HepG2 (cell line): ENCODE results near the gene PPP4C. TPM values are rescaled to one million over a fixed set of nuclear protein-coding genes. Genes with fewer than 3 reads are reported as not detected.
A peak's percentile ranks its signal among the peaks of the same experiment; 100 is the strongest.

Experiments used
- CENPX ChIP-seq: sonication (generic); formaldehyde crosslinking; IDR thresholded peaks from 2 replicates; pipeline ENCODE4 v1.9.0; 2021; ENCODE audit warnings: mild to moderate bottlenecking, missing genetic modification reagents, moderate library complexity
- GFI1 ChIP-seq: sonication (generic); formaldehyde crosslinking; IDR thresholded peaks from 2 replicates; pipeline ENCODE4 v1.5.0; 2020; ENCODE audit warnings: missing genetic modification reagents, mild to moderate bottlenecking, borderline replicate concordance
- HMG20A ChIP-seq: IDR thresholded peaks from 2 replicates; pipeline ENCODE4 v1.6.1; 2016; ENCODE audit warnings: borderline replicate concordance
- HNRNPK ChIP-seq: fragments of 200-400 bp; formaldehyde crosslinking; IDR thresholded peaks from 2 replicates; pipeline ENCODE4 v1.6.1; 2018; ENCODE audit warnings: low read length, low read depth, moderate library complexity, mild to moderate bottlenecking; ENCODE audit not compliant: poor library complexity, severe bottlenecking
- MBD4 ChIP-seq: IDR thresholded peaks from 2 replicates; pipeline ENCODE4 v1.6.1; 2012; ENCODE audit warnings: low read length, inconsistent platforms, borderline replicate concordance
- NAIF1 ChIP-seq: sonication (generic); formaldehyde crosslinking; IDR thresholded peaks from 2 replicates; pipeline ENCODE4 v1.5.0; 2020; ENCODE audit warnings: mild to moderate bottlenecking, missing genetic modification reagents, borderline replicate concordance
- RBAK ChIP-seq: sonication (generic); formaldehyde crosslinking; IDR thresholded peaks from 2 replicates; pipeline ENCODE4 v1.5.1; 2020; ENCODE audit warnings: mild to moderate bottlenecking, missing genetic modification reagents
- RELA ChIP-seq: sonication (generic); formaldehyde crosslinking; IDR thresholded peaks from 2 replicates; pipeline ENCODE4 v1.4.0; 2020; ENCODE audit warnings: missing genetic modification reagents
- RFX1 ChIP-seq: fragments of 450-650 bp; IDR thresholded peaks from 2 replicates; pipeline ENCODE4 v1.6.1; 2017
- SMAD1 ChIP-seq: sonication (generic); formaldehyde crosslinking; IDR thresholded peaks from 2 replicates; pipeline ENCODE4 v1.4.0; 2020; ENCODE audit warnings: missing genetic modification reagents, low read depth, mild to moderate bottlenecking, borderline replicate concordance
- ZBTB38 ChIP-seq: sonication (generic); formaldehyde crosslinking; IDR thresholded peaks from 2 replicates; pipeline ENCODE4 v1.5.1; 2020; ENCODE audit warnings: mild to moderate bottlenecking, missing genetic modification reagents
- ZNF230 ChIP-seq: sonication (generic); formaldehyde crosslinking; IDR thresholded peaks from 2 replicates; pipeline ENCODE4 v1.4.0; 2020; ENCODE audit warnings: mild to moderate bottlenecking, missing genetic modification reagents
- ZNF431 ChIP-seq: sonication (generic); formaldehyde crosslinking; IDR thresholded peaks from 2 replicates; pipeline ENCODE4 v1.9.0; 2022; ENCODE audit warnings: missing genetic modification reagents, low read depth, mild to moderate bottlenecking, borderline replicate concordance
- ZNF615 ChIP-seq: sonication (generic); formaldehyde crosslinking; IDR thresholded peaks from 2 replicates; pipeline ENCODE4 v1.5.0; 2020; ENCODE audit warnings: mild to moderate bottlenecking, missing genetic modification reagents, borderline replicate concordance
- ZNF644 ChIP-seq: IDR thresholded peaks from 2 replicates; pipeline ENCODE4 v1.6.1; 2016; ENCODE audit warnings: low read depth
- ZNF816 ChIP-seq: sonication (generic); formaldehyde crosslinking; IDR thresholded peaks from 2 replicates; pipeline ENCODE4 v1.8.0; 2022; ENCODE audit warnings: missing genetic modification reagents, mild to moderate bottlenecking, borderline replicate concordance
- ZSCAN22 ChIP-seq: sonication (generic); formaldehyde crosslinking; IDR thresholded peaks from 2 replicates; pipeline ENCODE4 v1.4.0; 2020; ENCODE audit warnings: mild to moderate bottlenecking, missing genetic modification reagents
- polyA plus RNA-seq, 8 experiments: library from polyadenylated mRNA; depleted of rRNA in 3 of 8; stranded (reverse) in 7 of 8; unstranded in 1 of 8; fragments of >200 nt; fragmentation: Illumina TruSeq in 4 of 8; extraction: Trizol in 4 of 8; gene quantifications; 2 replicates each; pipeline versions ENCODE4 v1.2.1 to v1.2.3, GENCODE V29; 2011 to 2016; ENCODE audit warnings: low read depth in 4 of 8, missing spikeins in 1 of 8, mixed read lengths in 1 of 8; ENCODE audit not compliant: insufficient read depth in 1 of 8
- total RNA-seq, 5 experiments: library from RNA; depleted of rRNA; stranded (reverse); fragments of >200 nt; fragmentation: Illumina TruSeq; extraction: Trizol; gene quantifications; 2 replicates each; pipeline ENCODE4 v1.2.3, GENCODE V29; 2016; ENCODE audit warnings: low read depth in 1 of 5
- TF ChIP-seq, protein P1 (sequence below): sonication (generic); formaldehyde crosslinking; IDR thresholded peaks from 2 replicates; pipeline ENCODE4 v1.4.0; 2020; ENCODE audit warnings: mild to moderate bottlenecking, low read depth, missing genetic modification reagents
- TF ChIP-seq, protein P2 (sequence below): sonication (generic); formaldehyde crosslinking; IDR thresholded peaks from 2 replicates; pipeline ENCODE4 v1.4.0; 2020; ENCODE audit warnings: low read depth, missing genetic modification reagents
- TF ChIP-seq, protein P3 (sequence below): sonication (generic); formaldehyde crosslinking; IDR thresholded peaks from 2 replicates; pipeline ENCODE4 v1.4.0; 2020; ENCODE audit warnings: mild to moderate bottlenecking, low read depth, missing genetic modification reagents
- TF ChIP-seq, protein P4 (sequence below): sonication (generic); formaldehyde crosslinking; conservative IDR thresholded peaks from 2 replicates; pipeline ENCODE4 v1.8.1; 2023; ENCODE audit warnings: missing genetic modification reagents

The PPP4C gene
- total and polyA plus RNA-seq, 2 of the 13 experiments (the other 11 are each of a cell fraction or from before 2014, with no cell fraction given): 176 to 220 TPM

DNA sequence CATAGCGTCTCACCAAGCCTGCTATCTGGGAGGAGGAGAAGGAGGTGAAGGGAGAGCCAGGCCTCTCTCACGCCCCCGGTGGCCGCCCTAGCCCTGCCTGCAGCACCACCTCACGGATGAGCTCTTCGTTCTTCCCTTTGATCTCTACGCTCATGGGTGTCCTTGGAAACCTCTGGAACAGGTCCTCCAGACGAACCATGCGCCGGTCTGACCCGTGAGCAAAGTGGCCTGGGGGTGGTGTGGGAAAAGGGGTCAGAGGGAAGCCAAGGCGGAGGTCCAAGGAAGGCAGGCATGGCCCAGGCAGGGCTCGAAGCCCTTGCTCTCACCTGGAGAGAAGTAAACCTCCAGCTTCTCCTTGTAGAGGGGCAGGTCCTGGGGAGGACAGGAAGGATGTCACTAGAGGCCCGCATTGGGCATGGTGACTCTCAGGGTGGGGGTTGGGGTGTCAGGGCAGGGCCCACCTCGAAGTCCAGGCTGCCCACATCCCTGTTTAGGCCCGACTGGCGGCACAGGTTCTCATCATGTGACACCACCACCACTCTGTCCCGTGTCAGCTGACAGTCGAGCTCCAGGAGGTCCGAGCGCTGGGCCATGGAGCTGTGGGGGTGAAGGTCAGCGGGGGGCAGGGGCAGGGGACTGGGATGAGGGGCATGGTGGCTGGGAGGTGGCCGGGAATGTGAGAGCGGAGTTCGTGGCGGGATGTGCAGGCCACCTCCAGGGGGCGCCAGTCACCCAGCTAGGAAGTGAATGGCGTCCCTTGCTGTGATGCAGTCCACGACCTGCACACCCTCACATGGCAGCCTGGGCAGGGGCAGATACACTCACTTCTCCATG is 36.6 kb downstream of the PPP4C start (continued):
- TF ChIP-seq RELA (CRISPR knock-in tag): no peak
- TF ChIP-seq, protein P1, sequence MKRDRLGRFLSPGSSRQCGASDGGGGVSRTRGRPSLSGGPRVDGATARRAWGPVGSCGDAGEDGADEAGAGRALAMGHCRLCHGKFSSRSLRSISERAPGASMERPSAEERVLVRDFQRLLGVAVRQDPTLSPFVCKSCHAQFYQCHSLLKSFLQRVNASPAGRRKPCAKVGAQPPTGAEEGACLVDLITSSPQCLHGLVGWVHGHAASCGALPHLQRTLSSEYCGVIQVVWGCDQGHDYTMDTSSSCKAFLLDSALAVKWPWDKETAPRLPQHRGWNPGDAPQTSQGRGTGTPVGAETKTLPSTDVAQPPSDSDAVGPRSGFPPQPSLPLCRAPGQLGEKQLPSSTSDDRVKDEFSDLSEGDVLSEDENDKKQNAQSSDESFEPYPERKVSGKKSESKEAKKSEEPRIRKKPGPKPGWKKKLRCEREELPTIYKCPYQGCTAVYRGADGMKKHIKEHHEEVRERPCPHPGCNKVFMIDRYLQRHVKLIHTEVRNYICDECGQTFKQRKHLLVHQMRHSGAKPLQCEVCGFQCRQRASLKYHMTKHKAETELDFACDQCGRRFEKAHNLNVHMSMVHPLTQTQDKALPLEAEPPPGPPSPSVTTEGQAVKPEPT (CRISPR knock-in tag): peak; percentile 88
- TF ChIP-seq, protein P2, sequence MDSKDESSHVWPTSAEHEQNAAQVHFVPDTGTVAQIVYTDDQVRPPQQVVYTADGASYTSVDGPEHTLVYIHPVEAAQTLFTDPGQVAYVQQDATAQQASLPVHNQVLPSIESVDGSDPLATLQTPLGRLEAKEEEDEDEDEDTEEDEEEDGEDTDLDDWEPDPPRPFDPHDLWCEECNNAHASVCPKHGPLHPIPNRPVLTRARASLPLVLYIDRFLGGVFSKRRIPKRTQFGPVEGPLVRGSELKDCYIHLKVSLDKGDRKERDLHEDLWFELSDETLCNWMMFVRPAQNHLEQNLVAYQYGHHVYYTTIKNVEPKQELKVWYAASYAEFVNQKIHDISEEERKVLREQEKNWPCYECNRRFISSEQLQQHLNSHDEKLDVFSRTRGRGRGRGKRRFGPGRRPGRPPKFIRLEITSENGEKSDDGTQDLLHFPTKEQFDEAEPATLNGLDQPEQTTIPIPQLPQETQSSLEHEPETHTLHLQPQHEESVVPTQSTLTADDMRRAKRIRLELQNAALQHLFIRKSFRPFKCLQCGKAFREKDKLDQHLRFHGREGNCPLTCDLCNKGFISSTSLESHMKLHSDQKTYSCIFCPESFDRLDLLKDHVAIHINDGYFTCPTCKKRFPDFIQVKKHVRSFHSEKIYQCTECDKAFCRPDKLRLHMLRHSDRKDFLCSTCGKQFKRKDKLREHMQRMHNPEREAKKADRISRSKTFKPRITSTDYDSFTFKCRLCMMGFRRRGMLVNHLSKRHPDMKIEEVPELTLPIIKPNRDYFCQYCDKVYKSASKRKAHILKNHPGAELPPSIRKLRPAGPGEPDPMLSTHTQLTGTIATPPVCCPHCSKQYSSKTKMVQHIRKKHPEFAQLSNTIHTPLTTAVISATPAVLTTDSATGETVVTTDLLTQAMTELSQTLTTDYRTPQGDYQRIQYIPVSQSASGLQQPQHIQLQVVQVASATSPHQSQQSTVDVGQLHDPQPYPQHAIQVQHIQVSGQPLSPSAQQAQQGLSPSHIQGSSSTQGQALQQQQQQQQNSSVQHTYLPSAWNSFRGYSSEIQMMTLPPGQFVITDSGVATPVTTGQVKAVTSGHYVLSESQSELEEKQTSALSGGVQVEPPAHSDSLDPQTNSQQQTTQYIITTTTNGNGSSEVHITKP (CRISPR knock-in tag): no peak
- TF ChIP-seq, protein P3, sequence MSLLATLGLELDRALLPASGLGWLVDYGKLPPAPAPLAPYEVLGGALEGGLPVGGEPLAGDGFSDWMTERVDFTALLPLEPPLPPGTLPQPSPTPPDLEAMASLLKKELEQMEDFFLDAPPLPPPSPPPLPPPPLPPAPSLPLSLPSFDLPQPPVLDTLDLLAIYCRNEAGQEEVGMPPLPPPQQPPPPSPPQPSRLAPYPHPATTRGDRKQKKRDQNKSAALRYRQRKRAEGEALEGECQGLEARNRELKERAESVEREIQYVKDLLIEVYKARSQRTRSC (CRISPR knock-in tag): peak; percentile 72; the same call in 1 of the 2 replicates
- no peak for TF ChIP-seq RFX1
- TF ChIP-seq, protein P4, sequence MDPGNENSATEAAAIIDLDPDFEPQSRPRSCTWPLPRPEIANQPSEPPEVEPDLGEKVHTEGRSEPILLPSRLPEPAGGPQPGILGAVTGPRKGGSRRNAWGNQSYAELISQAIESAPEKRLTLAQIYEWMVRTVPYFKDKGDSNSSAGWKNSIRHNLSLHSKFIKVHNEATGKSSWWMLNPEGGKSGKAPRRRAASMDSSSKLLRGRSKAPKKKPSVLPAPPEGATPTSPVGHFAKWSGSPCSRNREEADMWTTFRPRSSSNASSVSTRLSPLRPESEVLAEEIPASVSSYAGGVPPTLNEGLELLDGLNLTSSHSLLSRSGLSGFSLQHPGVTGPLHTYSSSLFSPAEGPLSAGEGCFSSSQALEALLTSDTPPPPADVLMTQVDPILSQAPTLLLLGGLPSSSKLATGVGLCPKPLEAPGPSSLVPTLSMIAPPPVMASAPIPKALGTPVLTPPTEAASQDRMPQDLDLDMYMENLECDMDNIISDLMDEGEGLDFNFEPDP: no peak
- no peak for TF ChIP-seq ZNF816 (CRISPR knock-in tag)
- 0 out of 2 replicates have a peak, but pooled peaks have one; percentile 0 for TF ChIP-seq NAIF1 (CRISPR knock-in tag)
- no peak for TF ChIP-seq CENPX (CRISPR knock-in tag)
- 0 out of 2 replicates have a peak, but pooled peaks have one; percentile 9 for TF ChIP-seq HMG20A
- TF ChIP-seq ZNF644 (CRISPR knock-in tag): no peak
- peak; percentile 89 for TF ChIP-seq ZNF431 (CRISPR knock-in tag)
- TF ChIP-seq ZNF230 (CRISPR knock-in tag): peak; percentile 92; the same call in 1 of the 2 replicates
- TF ChIP-seq SMAD1: peak; percentile 86
- peak; percentile 81 for TF ChIP-seq HNRNPK
- TF ChIP-seq GFI1 (CRISPR knock-in tag): peak; percentile 10; the same call in 1 of the 2 replicates
- TF ChIP-seq MBD4: no peak
- no peak for TF ChIP-seq RBAK (CRISPR knock-in tag)
- TF ChIP-seq ZSCAN22 (CRISPR knock-in tag): peak; percentile 61; the same call in 1 of the 2 replicates
- TF ChIP-seq ZNF615: no peak
- peak; percentile 79; the same call in 1 of the 2 replicates for TF ChIP-seq ZBTB38 (CRISPR knock-in tag)
